K562 (cell line): Measurements from ENCODE around the gene C1QTNF3.

Experiments
- NCOR1 ChIP-seq: fragments of 450-650 bp; IDR thresholded peaks from 2 replicates; pipeline ENCODE4 v1.6.1; 2016; ENCODE audit warnings: mild to moderate bottlenecking, moderate library complexity
- RFX1 ChIP-seq: fragments of 450-650 bp; IDR thresholded peaks from 2 replicates; pipeline ENCODE4 v1.6.1; 2016; ENCODE audit warnings: mild to moderate bottlenecking, moderate library complexity
- SMARCA5 ChIP-seq: fragments of 450-650 bp; IDR thresholded peaks from 2 replicates; pipeline ENCODE4 v1.6.1; 2016
- TOE1 ChIP-seq, 2 experiments: fragments of 450-650 bp in 1 of 2; sonication (generic) in 1 of 2; formaldehyde crosslinking in 1 of 2; IDR thresholded peaks; 2 replicates each; pipeline versions ENCODE4 v1.7.1 to v1.8.0; 2016 to 2022; ENCODE audit warnings: borderline replicate concordance in 2 of 2, mild to moderate bottlenecking in 2 of 2, antibody characterized with exemption in 1 of 2, inconsistent platforms in 1 of 2, low read depth in 1 of 2, missing genetic modification reagents in 1 of 2, moderate library complexity in 1 of 2

DNA sequence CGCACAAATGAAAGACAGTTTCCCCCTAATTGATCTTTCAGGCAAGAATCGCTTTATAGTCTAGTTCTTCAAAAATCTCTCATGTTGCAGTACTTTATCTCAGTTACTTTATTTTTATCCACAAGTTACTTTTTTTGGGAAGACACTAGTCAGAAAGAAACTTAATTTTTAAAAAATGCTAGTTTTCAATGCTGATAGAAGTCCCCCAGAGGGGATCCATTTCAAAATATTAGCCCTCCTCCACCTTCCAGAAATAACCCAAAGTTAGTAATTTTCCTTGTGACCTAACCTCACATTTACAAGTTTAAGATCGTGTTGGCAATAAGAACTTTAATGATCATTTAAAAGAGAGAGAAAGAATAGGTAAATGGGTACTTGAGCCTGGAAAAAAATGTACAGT, 11.0 kb downstream of the C1QTNF3 start:
- TF ChIP-seq SMARCA5 = no peak
- no peak for TF ChIP-seq RFX1
- TF ChIP-seq TOE1 (IDR thresholded peaks at IDR 0.05; ENCODE audit: borderline replicate concordance) = no peak
- no peak for TF ChIP-seq TOE1 (CRISPR knock-in tag; IDR thresholded peaks at IDR 0.05; ENCODE audit: borderline replicate concordance, low read depth)
- no peak for TF ChIP-seq NCOR1
